ENCODE measurements around the gene SRSF7.
"Not testable (repeated sequence)": the region's sequence is repeated elsewhere in the genome, so short reads cannot be mapped to it uniquely, and the experiment has no call there.

GRCh38 chr2:38703336-38703735 is 47.8 kb downstream of the SRSF7 start:
- not testable (repeated sequence) for TF ChIP-seq POLR2A (IDR thresholded peaks at IDR 0.05; ENCODE audit: low read length); GATA1 (IDR thresholded peaks at IDR 0.05; ENCODE audit: low read depth, low read length)
